NCI-H1105 (cell line): ENCODE measurements around the gene BAIAP2L2.

Source experiments
- DNase-seq: peaks from one replicate; lab custom pipeline; 2025; lab: John Stamatoyannopoulos, UW

BAIAP2L2 gene

GRCh38 chr22:38107692-38108515 lies 2.6 kb downstream of the BAIAP2L2 start:
- no peak for DNase-seq

GRCh38 chr22:38106814-38107578 lies 3.5 kb downstream of the BAIAP2L2 start:
- no peak for DNase-seq

GRCh38 chr22:38104084-38104483 lies 6.4 kb downstream of the BAIAP2L2 start:
- DNase-seq = no peak

GRCh38 chr22:38103641-38104040 lies 6.8 kb downstream of the BAIAP2L2 start:
- no peak for DNase-seq

- no peak for DNase-seq
Measured at GRCh38 chr22:38098410-38099249, 11.9 kb downstream of the BAIAP2L2 start.

GRCh38 chr22:38097557-38098409 lies 12.7 kb downstream of the BAIAP2L2 start:
- no peak for DNase-seq

GRCh38 chr22:38097058-38097457 lies 13.4 kb downstream of the BAIAP2L2 start:
- no peak for DNase-seq

- DNase-seq = no peak
Measured at GRCh38 chr22:38089474-38089851, 21.0 kb downstream of the BAIAP2L2 start.

- no peak for DNase-seq
Measured at GRCh38 chr22:38088629-38089473, 21.6 kb downstream of the BAIAP2L2 start.

GRCh38 chr22:38087855-38088254 lies 22.6 kb downstream of the BAIAP2L2 start:
- no peak for DNase-seq

- no peak for DNase-seq
Measured at GRCh38 chr22:38086942-38087341, 23.5 kb downstream of the BAIAP2L2 start.

GRCh38 chr22:38086001-38086845 lies 24.3 kb downstream of the BAIAP2L2 start:
- DNase-seq = no peak

- no peak for DNase-seq
Measured at GRCh38 chr22:38085501-38085900, 25.0 kb downstream of the BAIAP2L2 start.

GRCh38 chr22:38085056-38085455 lies 25.4 kb downstream of the BAIAP2L2 start:
- no peak for DNase-seq

GRCh38 chr22:38083931-38084631 lies 26.4 kb downstream of the BAIAP2L2 start, which contains the start of gene SLC16A8:
Gene SLC16A8, minus strand, starts transcription at chr22:38084184. Its CDS starts 1,311 bp downstream, at chr22:38082873.
- DNase-seq = no peak

- DNase-seq = no peak
Measured at GRCh38 chr22:38082986-38083710, 27.3 kb downstream of the BAIAP2L2 start.

- no peak for DNase-seq
Measured at GRCh38 chr22:38081941-38082828, 28.3 kb downstream of the BAIAP2L2 start.
